Endothelial cell of umbilical vein (primary cell): ENCODE measurements around the gene CUEDC1. TPM values are rescaled to one million over a fixed set of nuclear protein-coding genes. Genes with fewer than 3 reads are reported as not detected.

Source experiments
- BruUV-seq: library from RNA; stranded (reverse); fragments of 400-500 nt; replicated peaks from 2 replicates; lab custom pipeline; 2021; lab: Mats Ljungman, UMichigan
- CTCF ChIA-PET: fragments of 300-600, 350-600 bp; sonication (Branson Sonifier 250); formaldehyde crosslinking; loops from one replicate; lab custom pipeline; 2021; ENCODE audit warnings: antibody characterized with exemption, inconsistent platforms; lab: Charles Lee
- POLR2A ChIA-PET: fragments of 300-600, 350-600 bp; sonication (Branson Sonifier 250); formaldehyde crosslinking; loops from one replicate; lab custom pipeline; 2021; ENCODE audit warnings: antibody characterized with exemption, inconsistent platforms; lab: Charles Lee
- DNase-seq: peaks from one replicate; pipeline ENCODE4 v3.0.0-alpha.2; 2011; ENCODE audit warnings: low read depth, low spot score
- FAIRE-seq: peaks from 2 replicates; lab custom pipeline; 2011; peaks lifted over from hg19 to GRCh38; lab: Jason Lieb, UNC
- H2AFZ ChIP-seq: 2 replicates; pipeline ENCODE4 v1.6.0; 2012; ENCODE audit warnings: low read depth, low read length, control low read depth, inconsistent platforms
- H3K27ac ChIP-seq: 2 replicates; pipeline ENCODE4 v1.5.1; 2011; ENCODE audit warnings: low read depth, mild to moderate bottlenecking, control low read depth, low read length, moderate library complexity; ENCODE audit not compliant: insufficient read depth
- H3K27me3 ChIP-seq, 2 experiments: 2 replicates each; pipeline versions ENCODE4 v1.6.0 to v1.6.1; 2011; ENCODE audit warnings: low read length in 2 of 2, mixed read lengths in 1 of 2; ENCODE audit not compliant: control insufficient read depth in 2 of 2, insufficient read depth in 2 of 2
- H3K36me3 ChIP-seq, 2 experiments: 2 replicates in 1 of 2; 3 replicates in 1 of 2; pipeline ENCODE4 v1.5.1; 2011; ENCODE audit warnings: low read length in 2 of 2, mild to moderate bottlenecking in 1 of 2, moderate library complexity in 1 of 2; ENCODE audit not compliant: control insufficient read depth in 2 of 2, insufficient read depth in 2 of 2; ENCODE audit errors: extremely low read depth in 1 of 2
- H3K4me1 ChIP-seq: 3 replicates; pipeline ENCODE4 v1.5.1; 2011; ENCODE audit warnings: mild to moderate bottlenecking, low read length; ENCODE audit not compliant: control insufficient read depth, insufficient read depth; ENCODE audit errors: extremely low read depth
- H3K4me2 ChIP-seq: 2 replicates; pipeline ENCODE4 v1.6.1; 2011; ENCODE audit warnings: low read length, control low read depth, mixed read lengths; ENCODE audit not compliant: insufficient read depth
- H3K4me3 ChIP-seq, 3 experiments: fragments of 200-600 bp in 1 of 3; sonication (generic), shearing (Covaris generic) in 1 of 3; replicated peaks in 1 of 3; 2 replicates each; pipeline ENCODE4 v1.5.1; 2011 to 2016; ENCODE audit warnings: control low read depth in 3 of 3, low read length in 3 of 3, mild to moderate bottlenecking in 2 of 3, inconsistent platforms in 1 of 3, low read depth in 1 of 3, moderate library complexity in 1 of 3; ENCODE audit not compliant: insufficient read depth in 1 of 3
- H3K79me2 ChIP-seq: 2 replicates; pipeline ENCODE4 v1.6.0; 2012; ENCODE audit warnings: low read length, inconsistent platforms; ENCODE audit not compliant: control insufficient read depth, insufficient read depth
- H3K9ac ChIP-seq: replicated peaks from 2 replicates; pipeline ENCODE3; 2011; ENCODE audit warnings: low read length, control low read depth; ENCODE audit not compliant: insufficient read depth; ENCODE audit errors: extremely low read depth
- H3K9me1 ChIP-seq: replicated peaks from 3 replicates; pipeline ENCODE4 v1.6.0; 2011; ENCODE audit warnings: mild to moderate bottlenecking, low read length; ENCODE audit not compliant: control insufficient read depth, insufficient read depth; ENCODE audit errors: extremely low read depth
- H3K9me3 ChIP-seq: replicated peaks from 2 replicates; pipeline ENCODE4 v1.5.1; 2012; ENCODE audit warnings: low read length, inconsistent platforms; ENCODE audit not compliant: control insufficient read depth, insufficient read depth
- H4K20me1 ChIP-seq: replicated peaks from 2 replicates; pipeline ENCODE3; 2011; ENCODE audit warnings: mild to moderate bottlenecking, low read length; ENCODE audit not compliant: control insufficient read depth, insufficient read depth; ENCODE audit errors: extremely low read depth
- CTCF ChIP-seq, 2 donors: IDR thresholded peaks; 1 replicate in 1 of 2; 2 replicates in 1 of 2; pipeline ENCODE4 v1.5.1; 2011; ENCODE audit warnings: low read length in 2 of 2, mild to moderate bottlenecking in 2 of 2, moderate library complexity in 2 of 2, control low read depth in 1 of 2, inconsistent platforms in 1 of 2, low read depth in 1 of 2; ENCODE audit not compliant: insufficient read depth in 1 of 2; ENCODE audit errors: extremely low read depth in 1 of 2
- EZH2 ChIP-seq: IDR thresholded peaks from 2 replicates; pipeline ENCODE4 v1.6.1; 2012; ENCODE audit warnings: borderline replicate concordance, low read depth, mild to moderate bottlenecking, moderate library complexity, low read length, inconsistent platforms; ENCODE audit not compliant: severe bottlenecking
- FOS ChIP-seq: IDR thresholded peaks from 2 replicates; pipeline ENCODE4 v1.6.1; 2011; ENCODE audit warnings: mild to moderate bottlenecking, low read length, moderate library complexity, borderline replicate concordance; ENCODE audit not compliant: insufficient read depth
- GATA2 ChIP-seq: IDR thresholded peaks from 2 replicates; pipeline ENCODE4 v1.7.0; 2011; ENCODE audit warnings: low read depth, mild to moderate bottlenecking, moderate library complexity, mixed read lengths, low read length; ENCODE audit not compliant: insufficient read length, insufficient read depth
- JUN ChIP-seq: IDR thresholded peaks from 2 replicates; pipeline ENCODE4 v1.6.1; 2011; ENCODE audit warnings: borderline replicate concordance, low read depth; ENCODE audit not compliant: insufficient read length, insufficient read depth
- MAX ChIP-seq: IDR thresholded peaks from 2 replicates; pipeline ENCODE4 v1.6.1; 2011; ENCODE audit not compliant: insufficient read depth, insufficient read length
- MYC ChIP-seq: IDR thresholded peaks from one replicate; pipeline ENCODE4 v1.6.1; 2011; ENCODE audit warnings: mild to moderate bottlenecking, low read depth, low read length
- POLR2A ChIP-seq: IDR thresholded peaks from 2 replicates; pipeline ENCODE4 v1.6.1; 2012; ENCODE audit warnings: low read depth, mild to moderate bottlenecking, control low read depth, low read length
- POLR2AphosphoS5 ChIP-seq: IDR thresholded peaks from 2 replicates; pipeline ENCODE4 v1.6.1; 2012; ENCODE audit warnings: low read depth, mild to moderate bottlenecking, control low read depth, low read length, moderate library complexity; ENCODE audit not compliant: insufficient read depth
- dilution Hi-C: fragments of 300-500 bp; cut with MboI; formaldehyde crosslinking; loops from one replicate; pipeline ENCODE4 v1.15.0; 2019; ENCODE audit warnings: low sequenced_read_pairs; ENCODE audit not compliant: extremely low pct_ligation_motif_present
- intact Hi-C: fragments of 100-400 bp; cut with micrococcal nuclease; formaldehyde crosslinking; loops from one replicate; pipeline ENCODE4 v1.10.0; 2022
- polyA plus RNA-seq, 4 experiments: library from polyadenylated mRNA; depleted of rRNA in 3 of 4; stranded (reverse) in 3 of 4; unstranded in 1 of 4; fragments of >200 nt; gene quantifications; 2 replicates each; pipeline versions ENCODE4 v1.2.1 to v1.2.3, GENCODE V29; 2011 to 2012; ENCODE audit warnings: missing spikeins in 1 of 4
- total RNA-seq: library from RNA; stranded (reverse); gene quantifications from 2 replicates; pipeline ENCODE4 v1.2.3, GENCODE V29; 2021

CUEDC1 gene
- total and polyA plus RNA-seq, 2 donors (not counting 3 experiments of a cell fraction or from before 2014, with no cell fraction given), result 15.8 to 27.7 TPM

GRCh38 chr17:57915985-57916757 is 39.0 kb downstream of the CUEDC1 start:
- intact Hi-C loops (loop anchor here (2.0 kb wide), 1 partner anchor 23 kb away; no protein-coding TSS in a partner anchor), dilution Hi-C loops (no loop called here)
- no peak for DNase-seq
- no peaks in the 10 kb centered on the region for H3K9me1 ChIP-seq
- H3K4me1 ChIP-seq, result peaks cover 18% of the 10 kb centered on the region
- H3K9ac ChIP-seq, result no peak overlapping the region
- TF ChIP-seq POLR2AphosphoS5, result no peak
- no peak for TF ChIP-seq MYC
- no peak for TF ChIP-seq CTCF (IDR thresholded peaks at IDR 0.05; ENCODE audit: extremely low read depth in 1 of 2, insufficient read depth in 1 of 2, low read depth in 1 of 2, low read length in 2 of 2)
- no peak for TF ChIP-seq MAX
- no peak for TF ChIP-seq GATA2
- no peak for TF ChIP-seq EZH2
- TF ChIP-seq POLR2A, result no peak
- no peak for TF ChIP-seq FOS
- no peak for TF ChIP-seq JUN
- no peak overlapping the region for H3K27ac ChIP-seq
- H3K4me3 ChIP-seq, result no peak overlapping the region
- H2AFZ ChIP-seq, result no peak overlapping the region
- CTCF ChIA-PET, result interaction anchor here (0.8 to 2.0 kb wide), 3 partner anchors 10 to 77 kb away, joined by 3 to 6 read pairs (median 3); partner anchors contain the start of gene CUEDC1
- H3K27me3 ChIP-seq, result no peaks in the 10 kb centered on the region
- H3K79me2 ChIP-seq, result no peaks in the 10 kb centered on the region
- H3K4me2 ChIP-seq, result no peak overlapping the region
- no peaks in the 10 kb centered on the region for H4K20me1 ChIP-seq
- FAIRE-seq, result no peak
- no TSS peak for BruUV-seq
- no peaks in the 10 kb centered on the region for H3K36me3 ChIP-seq
- H3K9me3 ChIP-seq, result no peaks in the 10 kb centered on the region
- POLR2A ChIA-PET, result no interaction called here
